Keratinocyte (primary cell): ENCODE results near the gene CDC42EP3. TPM values are rescaled to one million over a fixed set of nuclear protein-coding genes. Genes with fewer than 3 reads are reported as not detected.

Experiments
- DNase-seq: peaks from one replicate; pipeline ENCODE4 v3.0.0-alpha.2; 2011; ENCODE audit warnings: low read depth, missing footprints, low spot score
- FAIRE-seq: peaks from 2 replicates; lab custom pipeline; 2011; peaks lifted over from hg19 to GRCh38; lab: Jason Lieb, UNC
- H2AFZ ChIP-seq: 2 replicates; pipeline ENCODE4 v1.6.0; 2012; ENCODE audit warnings: low read length, control low read depth, inconsistent platforms; ENCODE audit not compliant: control insufficient read depth
- H3K27ac ChIP-seq: 2 replicates; pipeline ENCODE4 v1.5.1; 2011; ENCODE audit warnings: low read length; ENCODE audit not compliant: control insufficient read depth, insufficient read depth
- H3K27me3 ChIP-seq: 3 replicates; pipeline ENCODE4 v1.6.0; 2011; ENCODE audit warnings: low read length; ENCODE audit not compliant: control insufficient read depth, insufficient read depth; ENCODE audit errors: extremely low read depth
- H3K36me3 ChIP-seq, 2 experiments: 2 replicates in 1 of 2; 3 replicates in 1 of 2; pipeline ENCODE4 v1.5.1; 2011; ENCODE audit warnings: low read length in 2 of 2, mild to moderate bottlenecking in 1 of 2; ENCODE audit not compliant: control insufficient read depth in 2 of 2, insufficient read depth in 2 of 2; ENCODE audit errors: extremely low read depth in 1 of 2
- H3K4me1 ChIP-seq: 3 replicates; pipeline ENCODE4 v1.5.1; 2011; ENCODE audit warnings: low read length; ENCODE audit not compliant: control insufficient read depth, insufficient read depth; ENCODE audit errors: extremely low read depth
- H3K4me2 ChIP-seq: 3 replicates; pipeline ENCODE4 v1.6.0; 2011; ENCODE audit warnings: low read depth, low read length; ENCODE audit not compliant: control insufficient read depth, insufficient read depth; ENCODE audit errors: extremely low read depth
- H3K4me3 ChIP-seq, 3 experiments: fragments of 200-600 bp in 1 of 3; sonication (generic) in 1 of 3; 2 replicates in 2 of 3; 3 replicates in 1 of 3; pipeline ENCODE4 v1.5.1; 2011 to 2016; ENCODE audit warnings: low read length in 3 of 3, mild to moderate bottlenecking in 3 of 3, control low read depth in 2 of 3, inconsistent platforms in 1 of 3, low read depth in 1 of 3, mixed read lengths in 1 of 3, mixed run types in 1 of 3, moderate library complexity in 1 of 3; ENCODE audit not compliant: control insufficient read depth in 2 of 3, insufficient read depth in 2 of 3; ENCODE audit errors: extremely low read depth in 1 of 3
- H3K79me2 ChIP-seq: 2 replicates; pipeline ENCODE4 v1.6.0; 2012; ENCODE audit warnings: low read length; ENCODE audit not compliant: control insufficient read depth, insufficient read depth
- H3K9ac ChIP-seq: 3 replicates; pipeline ENCODE4 v1.6.0; 2011; ENCODE audit warnings: low read length; ENCODE audit not compliant: control insufficient read depth, insufficient read depth; ENCODE audit errors: extremely low read depth
- H3K9me1 ChIP-seq: 3 replicates; pipeline ENCODE4 v1.6.0; 2011; ENCODE audit warnings: low read length; ENCODE audit not compliant: control insufficient read depth, insufficient read depth; ENCODE audit errors: extremely low read depth
- H3K9me3 ChIP-seq: 2 replicates; pipeline ENCODE4 v1.5.1; 2012; ENCODE audit warnings: low read depth, low read length; ENCODE audit not compliant: control insufficient read depth
- H4K20me1 ChIP-seq: 3 replicates; pipeline ENCODE4 v1.6.0; 2011; ENCODE audit warnings: low read length; ENCODE audit not compliant: control insufficient read depth, insufficient read depth; ENCODE audit errors: extremely low read depth
- EZH2 ChIP-seq: IDR thresholded peaks from one replicate; pipeline ENCODE4 v1.6.1; 2012; ENCODE audit warnings: inconsistent platforms, mild to moderate bottlenecking, low read length, moderate library complexity
- dilution Hi-C: fragments of 300-500 bp; cut with MboI; formaldehyde crosslinking; loops from one replicate; pipeline ENCODE4 v1.7.0; 2020; ENCODE audit warnings: low sequenced_read_pairs; ENCODE audit not compliant: extremely low pct_ligation_motif_present
- polyA plus RNA-seq, 5 experiments: library from polyadenylated mRNA; depleted of rRNA in 3 of 5; stranded (reverse) in 3 of 5; stranded (forward) in 1 of 5; unstranded in 1 of 5; fragments of >200 nt; gene quantifications; 1 replicate in 1 of 5; 2 replicates in 3 of 5; 3 replicates in 1 of 5; pipeline versions ENCODE4 v1.2.1 to v1.2.3, GENCODE V29; 2011 to 2012; ENCODE audit warnings: missing spikeins in 2 of 5, low read depth in 1 of 5, low replicate concordance in 1 of 5
- TF ChIP-seq, protein P1 (sequence below), 3 experiments: IDR thresholded peaks in 1 of 3; conservative IDR thresholded peaks in 1 of 3; optimal IDR thresholded peaks in 1 of 3; 2 replicates in 2 of 3; 3 replicates in 1 of 3; pipeline versions ENCODE3 to v1.5.1; 2011; ENCODE audit warnings: low read length in 3 of 3, mild to moderate bottlenecking in 3 of 3, moderate library complexity in 2 of 3, control low read depth in 1 of 3, inconsistent platforms in 1 of 3; ENCODE audit not compliant: insufficient read depth in 2 of 3; ENCODE audit errors: extremely low read depth in 1 of 3

Gene CDC42EP3
- polyA plus RNA-seq, 1 donor (not counting 4 experiments of a cell fraction or from before 2014, with no cell fraction given) = 34.6 TPM

DNA sequence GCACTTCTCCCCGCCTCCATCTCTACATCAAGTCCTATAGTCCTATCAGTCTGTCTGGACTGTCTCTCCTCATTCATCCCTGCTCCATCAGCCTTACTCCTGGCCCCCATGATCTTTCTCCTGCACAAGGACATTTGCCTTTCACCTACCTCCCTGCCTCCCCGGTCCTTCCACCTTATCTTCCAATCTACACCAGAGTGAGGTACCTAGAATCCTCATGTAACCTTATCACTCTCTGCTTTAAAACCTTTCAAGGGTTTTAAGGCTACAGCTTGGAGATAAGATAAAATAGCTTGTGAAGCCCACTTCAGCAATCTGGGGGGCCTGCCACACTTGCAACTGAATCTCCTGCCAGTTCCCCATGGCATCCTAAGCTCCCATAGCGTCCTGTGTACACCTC is 12.8 kb downstream of the CDC42EP3 start:
- Histone ChIP-seq H3K27me3 (no peaks in the 10 kb centered on the region), H3K4me3 (no peak overlapping the region), H3K36me3 (peaks cover 1 to 14% of the 10 kb centered on the region in 2 experiments), H4K20me1 (no peaks in the 10 kb centered on the region), H3K9ac (no peak overlapping the region), H3K9me1 (peaks cover 3% of the 10 kb centered on the region), H3K4me1 (peaks cover 40% of the 10 kb centered on the region), H3K4me2 (no peak overlapping the region), H3K27ac (no peak overlapping the region), H3K79me2 (peaks cover 98% of the 10 kb centered on the region), H2AFZ (no peak overlapping the region), H3K9me3 (no peaks in the 10 kb centered on the region)
- DNase-seq = no peak
- dilution Hi-C loops = no loop called here
- TF ChIP-seq, protein P1, sequence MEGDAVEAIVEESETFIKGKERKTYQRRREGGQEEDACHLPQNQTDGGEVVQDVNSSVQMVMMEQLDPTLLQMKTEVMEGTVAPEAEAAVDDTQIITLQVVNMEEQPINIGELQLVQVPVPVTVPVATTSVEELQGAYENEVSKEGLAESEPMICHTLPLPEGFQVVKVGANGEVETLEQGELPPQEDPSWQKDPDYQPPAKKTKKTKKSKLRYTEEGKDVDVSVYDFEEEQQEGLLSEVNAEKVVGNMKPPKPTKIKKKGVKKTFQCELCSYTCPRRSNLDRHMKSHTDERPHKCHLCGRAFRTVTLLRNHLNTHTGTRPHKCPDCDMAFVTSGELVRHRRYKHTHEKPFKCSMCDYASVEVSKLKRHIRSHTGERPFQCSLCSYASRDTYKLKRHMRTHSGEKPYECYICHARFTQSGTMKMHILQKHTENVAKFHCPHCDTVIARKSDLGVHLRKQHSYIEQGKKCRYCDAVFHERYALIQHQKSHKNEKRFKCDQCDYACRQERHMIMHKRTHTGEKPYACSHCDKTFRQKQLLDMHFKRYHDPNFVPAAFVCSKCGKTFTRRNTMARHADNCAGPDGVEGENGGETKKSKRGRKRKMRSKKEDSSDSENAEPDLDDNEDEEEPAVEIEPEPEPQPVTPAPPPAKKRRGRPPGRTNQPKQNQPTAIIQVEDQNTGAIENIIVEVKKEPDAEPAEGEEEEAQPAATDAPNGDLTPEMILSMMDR (optimal IDR thresholded peaks at IDR 0.05 in 1 of 3, IDR thresholded peaks at IDR 0.05 in 1 of 3, conservative IDR thresholded peaks at IDR 0.05 in 1 of 3; ENCODE audit: extremely low read depth in 1 of 3, insufficient read depth in 2 of 3, low read length in 3 of 3) = no peak
- TF ChIP-seq EZH2 = no peak
- FAIRE-seq = no peak

DNA sequence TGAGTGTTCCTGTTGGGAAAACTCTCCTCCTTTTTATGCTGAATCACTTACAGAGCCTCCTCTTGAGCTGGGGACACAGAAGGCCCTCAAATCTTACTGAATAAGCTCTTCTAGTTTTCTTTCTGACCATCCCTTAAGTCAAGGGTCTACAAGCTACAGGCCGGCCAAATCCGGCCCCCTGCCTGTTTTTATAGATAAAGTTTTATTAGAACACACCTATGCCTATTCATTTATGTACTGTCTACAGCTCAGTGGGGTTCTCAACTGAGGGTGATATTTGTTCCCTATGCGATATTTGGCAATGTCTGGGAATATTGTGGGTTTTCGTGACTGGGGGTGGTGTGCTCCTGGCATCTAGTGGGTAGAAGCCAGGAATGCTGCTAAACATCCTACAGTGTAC is 14.0 kb downstream of the CDC42EP3 start:
- no peak overlapping the region for H3K9ac ChIP-seq
- H3K27me3 ChIP-seq = no peaks in the 10 kb centered on the region
- DNase-seq (no peak), FAIRE-seq (no peak)
- peaks cover 3% of the 10 kb centered on the region for H3K9me1 ChIP-seq
- no peaks in the 10 kb centered on the region for H4K20me1 ChIP-seq
- H3K4me3 ChIP-seq = no peak overlapping the region
- peaks cover 52% of the 10 kb centered on the region for H3K4me1 ChIP-seq
- H2AFZ ChIP-seq = no peak overlapping the region
- H3K9me3 ChIP-seq = no peaks in the 10 kb centered on the region
- dilution Hi-C loops = no loop called here
- H3K4me2 ChIP-seq = no peak overlapping the region
- H3K36me3 ChIP-seq = peaks cover 1 to 13% of the 10 kb centered on the region in 2 experiments
- H3K27ac ChIP-seq = no peak overlapping the region
- peaks cover 94% of the 10 kb centered on the region for H3K79me2 ChIP-seq
- TF ChIP-seq, protein P1 (optimal IDR thresholded peaks at IDR 0.05 in 1 of 3, IDR thresholded peaks at IDR 0.05 in 1 of 3, conservative IDR thresholded peaks at IDR 0.05 in 1 of 3; ENCODE audit: extremely low read depth in 1 of 3, insufficient read depth in 2 of 3, low read length in 3 of 3) = no peak
- TF ChIP-seq EZH2 = no peak
